Ammon's horn (tissue), 1 donor: ENCODE measurements around the gene ZNF74.
"Not testable (repeated sequence)": the region's sequence is repeated elsewhere in the genome, so short reads cannot be mapped to it uniquely, and the experiment has no call there.

Experiments used
- DNase-seq: peaks from one replicate; pipeline ENCODE4 v3.0.0-alpha.2; 2016; ENCODE audit warnings: low spot score

Gene ZNF74

GRCh38 chr22:20446383-20446970, 52.5 kb downstream of the ZNF74 start:
- DNase-seq, result no peak

- DNase-seq, result no peak
Observed at GRCh38 chr22:20448630-20449029, 54.7 kb downstream of the ZNF74 start.

GRCh38 chr22:20449819-20450550, 56.0 kb downstream of the ZNF74 start:
- DNase-seq, result no peak

GRCh38 chr22:20450551-20450906, 56.6 kb downstream of the ZNF74 start:
- DNase-seq, result no peak

GRCh38 chr22:20451129-20451778, 57.3 kb downstream of the ZNF74 start:
- not testable (repeated sequence) for DNase-seq

- DNase-seq, result no peak
Observed at GRCh38 chr22:20451920-20452319, 58.0 kb downstream of the ZNF74 start.

- no peak for DNase-seq
Observed at GRCh38 chr22:20453222-20453621, 59.3 kb downstream of the ZNF74 start.

- no peak for DNase-seq
Observed at GRCh38 chr22:20455709-20456063, 61.7 kb downstream of the ZNF74 start.

- DNase-seq, result peak; percentile 90
Observed at GRCh38 chr22:20456064-20456721, 62.2 kb downstream of the ZNF74 start.

- DNase-seq, result no peak
Observed at GRCh38 chr22:20456722-20457076, 62.7 kb downstream of the ZNF74 start.

- no peak for DNase-seq
Observed at GRCh38 chr22:20457506-20458240, 63.7 kb downstream of the ZNF74 start.
